ENCODE results near the gene RERE.
"Not testable (repeated sequence)": the region's sequence is repeated elsewhere in the genome, so short reads cannot be mapped to it uniquely, and the experiment has no call there.

The RERE gene

GRCh38 chr1:8841395-8841794 lies 24.0 kb upstream of the RERE start:
- DNase-seq (ENCODE audit: low read depth in 2 of 2), result no peak

GRCh38 chr1:8839990-8840389 lies 22.6 kb upstream of the RERE start:
- DNase-seq (ENCODE audit: low read depth in 2 of 2), result no peak

- no peak for DNase-seq (ENCODE audit: low read depth in 2 of 2)
These were observed 18.7 kb upstream of the RERE start for GRCh38 chr1:8835941-8836643.

GRCh38 chr1:8831340-8831739 lies 13.9 kb upstream of the RERE start:
- no peak for DNase-seq (ENCODE audit: low read depth in 2 of 2)

GRCh38 chr1:8830732-8831131 lies 13.3 kb upstream of the RERE start:
- not testable (repeated sequence) for DNase-seq (ENCODE audit: low read depth in 2 of 2)

- DNase-seq (ENCODE audit: low read depth in 2 of 2), result no peak
These were observed 8.6 kb upstream of the RERE start for GRCh38 chr1:8825985-8826481.

GRCh38 chr1:8823295-8823664 lies 5.8 kb upstream of the RERE start:
- no peak for DNase-seq (ENCODE audit: low read depth in 2 of 2)

- no peak for DNase-seq (ENCODE audit: low read depth in 2 of 2)
These were observed 5.2 kb upstream of the RERE start for GRCh38 chr1:8822373-8823294.

- no peak for DNase-seq (ENCODE audit: low read depth in 2 of 2)
These were observed 3.6 kb upstream of the RERE start for GRCh38 chr1:8821084-8821483.

GRCh38 chr1:8818789-8819188 lies 1.3 kb upstream of the RERE start:
- not testable (repeated sequence) for DNase-seq (ENCODE audit: low read depth in 2 of 2)

GRCh38 chr1:8818325-8818775 lies 910 bp upstream of the RERE start:
- no peak for DNase-seq (ENCODE audit: low read depth in 2 of 2)

GRCh38 chr1:8816831-8817411 lies 519 bp downstream of the RERE start:
- peak in 1 of 2 donors; percentile 3 for DNase-seq (ENCODE audit: low read depth in 2 of 2)

GRCh38 chr1:8816264-8816663 lies 1.2 kb downstream of the RERE start:
- DNase-seq (ENCODE audit: low read depth in 2 of 2), result no peak

- no peak for DNase-seq (ENCODE audit: low read depth in 2 of 2)
These were observed 1.8 kb downstream of the RERE start for GRCh38 chr1:8815582-8816151.

- DNase-seq (ENCODE audit: low read depth in 2 of 2), result no peak
These were observed 2.6 kb downstream of the RERE start for GRCh38 chr1:8814865-8815264.

- no peak for DNase-seq (ENCODE audit: low read depth in 2 of 2)
These were observed 3.4 kb downstream of the RERE start for GRCh38 chr1:8813991-8814390.

GRCh38 chr1:8813016-8813763 lies 4.2 kb downstream of the RERE start:
- DNase-seq (ENCODE audit: low read depth in 2 of 2), result no peak

GRCh38 chr1:8812081-8812480 lies 5.4 kb downstream of the RERE start:
- no peak for DNase-seq (ENCODE audit: low read depth in 2 of 2)

- no peak for DNase-seq (ENCODE audit: low read depth in 2 of 2)
These were observed 6.5 kb downstream of the RERE start for GRCh38 chr1:8810987-8811386.

GRCh38 chr1:8809342-8809736 lies 8.1 kb downstream of the RERE start:
- no peak for DNase-seq (ENCODE audit: low read depth in 2 of 2)

- no peak for DNase-seq (ENCODE audit: low read depth in 2 of 2)
These were observed 10.4 kb downstream of the RERE start for GRCh38 chr1:8807004-8807403.

Data from stimulated activated CD8-positive, alpha-beta memory T cell treated with anti-CD3 and anti-CD28 coated beads, Interleukin-2, amount 100 ng/mL, for 1 hour (primary cell).